NCI-H1930 (cell line): ENCODE measurements around the gene MCAT.

ENCODE experiments used
- DNase-seq, 2 experiments: peaks; one replicate each; lab custom pipeline; 2025; lab: John Stamatoyannopoulos, UW

MCAT gene

GRCh38 chr22:43090130-43090789, 52.9 kb downstream of the MCAT start:
- DNase-seq: peak; percentile 35 to 58

GRCh38 chr22:43088984-43089717, 54.0 kb downstream of the MCAT start, which contains the start of gene TTLL1:
TTLL1 (minus strand) TSS chr22:43089391; CDS start chr22:43075586, 13,805 bp downstream.
- DNase-seq: peak; percentile 82 to 83

DNA sequence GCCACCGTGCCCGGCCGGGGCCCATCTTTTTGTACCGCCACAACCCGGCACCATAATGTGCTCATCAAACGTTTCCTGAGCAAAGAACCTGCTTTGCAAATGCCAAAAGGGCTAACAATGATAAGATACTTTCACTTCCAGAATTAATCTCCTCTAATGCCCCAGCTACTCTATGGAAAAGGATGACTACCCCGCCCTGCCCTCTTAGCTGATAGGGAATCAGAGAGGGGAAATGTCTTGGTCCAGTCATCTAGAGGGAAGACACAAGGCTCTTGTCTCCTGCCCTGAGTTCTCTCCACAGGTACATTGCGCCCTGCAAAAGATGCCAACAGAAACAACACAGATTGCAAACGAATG, 54.6 kb downstream of the MCAT start:
- DNase-seq: no peak

GRCh38 chr22:43085658-43086606, 57.3 kb downstream of the MCAT start:
- no peak for DNase-seq
